Measurements from ENCODE around the gene EEFSEC. TPM values are rescaled to one million over a fixed set of nuclear protein-coding genes. Genes with fewer than 3 reads are reported as not detected.

EEFSEC gene
- total RNA-seq, 1 experiment from 2014 or later = 37.7 TPM

GRCh38 chr3:128228366-128228910 is 75.2 kb downstream of the EEFSEC start:
- TF ChIP-seq CTCF (IDR thresholded peaks at IDR 0.05; ENCODE audit: unreplicated experiment) = no peak
- Mint-ChIP-seq H3K27ac (ENCODE audit: unreplicated experiment) (no peak overlapping the region), H3K36me3 (ENCODE audit: insufficient read depth, unreplicated experiment) (no peaks in the 10 kb centered on the region), H3K9me3 (ENCODE audit: low read depth, unreplicated experiment) (no peaks in the 10 kb centered on the region), H3K4me3 (ENCODE audit: low read depth, unreplicated experiment) (no peak overlapping the region), H3K4me1 (ENCODE audit: low read depth, unreplicated experiment) (no peaks in the 10 kb centered on the region), H3K27me3 (ENCODE audit: unreplicated experiment) (no peaks in the 10 kb centered on the region)
- intact Hi-C loops (cut with micrococcal nuclease; ENCODE audit: unreplicated experiment) = loop anchor here (10.0 kb wide), 1 partner anchor 156 kb away; no protein-coding TSS in a partner anchor
- no peak for DNase-seq
- CTCF ChIA-PET = interaction anchor here (1.3 kb wide), 1 partner anchor 12 kb away, joined by 3 read pairs; no protein-coding TSS in a partner anchor
- BruUV-seq (replicated peaks) = no TSS peak

GRCh38 chr3:128229106-128229857 is 76.0 kb downstream of the EEFSEC start:
- TF ChIP-seq CTCF (IDR thresholded peaks at IDR 0.05; ENCODE audit: unreplicated experiment) = no peak
- CTCF ChIA-PET = interaction anchor here (1.3 kb wide), 1 partner anchor 13 kb away, joined by 3 read pairs; no protein-coding TSS in a partner anchor
- Mint-ChIP-seq H3K27me3 (ENCODE audit: unreplicated experiment) (no peaks in the 10 kb centered on the region), H3K36me3 (ENCODE audit: insufficient read depth, unreplicated experiment) (no peaks in the 10 kb centered on the region), H3K27ac (ENCODE audit: unreplicated experiment) (no peak overlapping the region), H3K9me3 (ENCODE audit: low read depth, unreplicated experiment) (no peaks in the 10 kb centered on the region), H3K4me3 (ENCODE audit: low read depth, unreplicated experiment) (no peak overlapping the region), H3K4me1 (ENCODE audit: low read depth, unreplicated experiment) (no peaks in the 10 kb centered on the region)
- intact Hi-C loops (cut with micrococcal nuclease; ENCODE audit: unreplicated experiment) = loop anchor here (10.0 kb wide), 1 partner anchor 156 kb away; no protein-coding TSS in a partner anchor
- no peak for DNase-seq
- no TSS peak for BruUV-seq (replicated peaks)

- Mint-ChIP-seq H3K36me3 (ENCODE audit: insufficient read depth, unreplicated experiment) (no peaks in the 10 kb centered on the region), H3K27me3 (ENCODE audit: unreplicated experiment) (no peaks in the 10 kb centered on the region), H3K9me3 (ENCODE audit: low read depth, unreplicated experiment) (no peaks in the 10 kb centered on the region), H3K4me1 (ENCODE audit: low read depth, unreplicated experiment) (no peaks in the 10 kb centered on the region), H3K27ac (ENCODE audit: unreplicated experiment) (no peak overlapping the region), H3K4me3 (ENCODE audit: low read depth, unreplicated experiment) (no peak overlapping the region)
- intact Hi-C loops (cut with micrococcal nuclease; ENCODE audit: unreplicated experiment) = no loop called here
- TF ChIP-seq CTCF (IDR thresholded peaks at IDR 0.05; ENCODE audit: unreplicated experiment) = no peak
- CTCF ChIA-PET = interaction anchor here (0.6 kb wide), 1 partner anchor 931 kb away, joined by 5 read pairs; no protein-coding TSS in a partner anchor
- no peak for DNase-seq
- no TSS peak for BruUV-seq (replicated peaks)
These were observed 78.3 kb downstream of the EEFSEC start for GRCh38 chr3:128231606-128232005.

GRCh38 chr3:128232376-128233178 is 79.3 kb downstream of the EEFSEC start:
- intact Hi-C loops (cut with micrococcal nuclease; ENCODE audit: unreplicated experiment) = no loop called here
- H3K27ac Mint-ChIP-seq (ENCODE audit: unreplicated experiment) = no peak overlapping the region
- no peaks in the 10 kb centered on the region for H3K9me3 Mint-ChIP-seq (ENCODE audit: low read depth, unreplicated experiment)
- no peaks in the 10 kb centered on the region for H3K27me3 Mint-ChIP-seq (ENCODE audit: unreplicated experiment)
- H3K4me1 Mint-ChIP-seq (ENCODE audit: low read depth, unreplicated experiment) = no peaks in the 10 kb centered on the region
- no peak for TF ChIP-seq CTCF (IDR thresholded peaks at IDR 0.05; ENCODE audit: unreplicated experiment)
- H3K36me3 Mint-ChIP-seq (ENCODE audit: insufficient read depth, unreplicated experiment) = no peaks in the 10 kb centered on the region
- no peak overlapping the region for H3K4me3 Mint-ChIP-seq (ENCODE audit: low read depth, unreplicated experiment)
- no peak for DNase-seq
- CTCF ChIA-PET = interaction anchor here (0.6 kb wide), 1 partner anchor 69 kb away, joined by 7 read pairs; no protein-coding TSS in a partner anchor
- BruUV-seq (replicated peaks) = no TSS peak

Data from Calu3 (cell line).